ENCODE measurements around the gene CASP4.

- TF ChIP-seq CTCF (conservative IDR thresholded peaks at IDR 0.05 in 1 of 2, IDR thresholded peaks at IDR 0.05 in 1 of 2; ENCODE audit: extremely low read depth in 1 of 2, insufficient read depth in 1 of 2, low read depth in 1 of 2, low read length in 2 of 2) (no peak), EZH2 (IDR thresholded peaks at IDR 0.05; ENCODE audit: borderline replicate concordance, low read length) (no peak)
These were observed 5.5 kb downstream of the CASP4 start for GRCh38 chr11:104962852-104963251.
